ENCODE data around the gene PTPN2. TPM values are rescaled to one million over a fixed set of nuclear protein-coding genes. Genes with fewer than 3 reads are reported as not detected.
"Not testable (repeated sequence)": the region's sequence is repeated elsewhere in the genome, so short reads cannot be mapped to it uniquely, and the experiment has no call there.

The PTPN2 gene
- total RNA-seq, 2 experiments from 2014 or later = 60.6 to 72.9 TPM

- CTCF ChIA-PET = interaction anchor here (0.6 to 1.3 kb wide), 5 partner anchors 10 to 974 kb away, joined by 3 read pairs; no protein-coding TSS in a partner anchor
- H3K36me3 Mint-ChIP-seq (ENCODE audit: low read depth) = peaks cover 2% of the 10 kb centered on the region
- peaks cover 4% of the 10 kb centered on the region for H3K4me1 Mint-ChIP-seq
- ATAC-seq (peak; percentile 90), DNase-seq (peak; percentile 71)
- no peak overlapping the region for H3K27ac Mint-ChIP-seq
- H3K4me3 Mint-ChIP-seq = no peak overlapping the region
- H3K9me3 Mint-ChIP-seq (ENCODE audit: low read depth) = peaks cover 12% of the 10 kb centered on the region
- peaks cover 5% of the 10 kb centered on the region for H3K27me3 Mint-ChIP-seq
- intact Hi-C loops (cut with DNase I, micrococcal nuclease) = no loop called here
- POLR2A ChIA-PET = interaction anchor here (1.0 kb wide), 1 partner anchor 10 kb away, joined by 3 read pairs; no protein-coding TSS in a partner anchor
Measured at GRCh38 chr18:12911025-12911928, 27.2 kb upstream of the PTPN2 start.

GRCh38 chr18:12908706-12909105, 24.7 kb upstream of the PTPN2 start:
- Mint-ChIP-seq H3K9me3 (ENCODE audit: low read depth) (peaks cover 10% of the 10 kb centered on the region), H3K27me3 (peaks cover 5% of the 10 kb centered on the region), H3K4me3 (no peak overlapping the region), H3K36me3 (ENCODE audit: low read depth) (peaks cover 2% of the 10 kb centered on the region), H3K4me1 (peaks cover 9% of the 10 kb centered on the region), H3K27ac (no peak overlapping the region)
- ChIA-PET POLR2A (no interaction called here), CTCF (no interaction called here)
- intact Hi-C loops (cut with DNase I, micrococcal nuclease) = no loop called here
- ATAC-seq (no peak), DNase-seq (no peak)

- no peak overlapping the region for H3K4me3 Mint-ChIP-seq
- ATAC-seq (no peak), DNase-seq (no peak)
- H3K27ac Mint-ChIP-seq = no peak overlapping the region
- peaks cover 9% of the 10 kb centered on the region for H3K4me1 Mint-ChIP-seq
- no peaks in the 10 kb centered on the region for H3K36me3 Mint-ChIP-seq (ENCODE audit: low read depth)
- intact Hi-C loops (cut with DNase I, micrococcal nuclease) = no loop called here
- CTCF ChIA-PET = interaction anchor here (0.9 to 1.3 kb wide), 5 partner anchors 9 to 27 kb away, joined by 3 to 5 read pairs (median 4); no protein-coding TSS in a partner anchor
- POLR2A ChIA-PET = no interaction called here
- peaks cover 5% of the 10 kb centered on the region for H3K27me3 Mint-ChIP-seq
- H3K9me3 Mint-ChIP-seq (ENCODE audit: low read depth) = no peaks in the 10 kb centered on the region
Measured at GRCh38 chr18:12907258-12907925, 23.4 kb upstream of the PTPN2 start.

- Mint-ChIP-seq H3K4me3 (no peak overlapping the region), H3K27me3 (peaks cover 5% of the 10 kb centered on the region), H3K36me3 (ENCODE audit: low read depth) (no peaks in the 10 kb centered on the region), H3K9me3 (ENCODE audit: low read depth) (no peaks in the 10 kb centered on the region), H3K4me1 (peaks cover 9% of the 10 kb centered on the region), H3K27ac (no peak overlapping the region)
- ChIA-PET POLR2A (no interaction called here), CTCF (interaction anchor here (1.0 kb wide), 1 partner anchor 20 kb away, joined by 4 read pairs; no protein-coding TSS in a partner anchor)
- intact Hi-C loops (cut with DNase I, micrococcal nuclease) = no loop called here
- DNase-seq = no peak
- ATAC-seq = no peak
Measured at GRCh38 chr18:12906773-12907172, 22.7 kb upstream of the PTPN2 start.

GRCh38 chr18:12906119-12906518, 22.1 kb upstream of the PTPN2 start:
- Mint-ChIP-seq H3K27ac (no peak overlapping the region), H3K4me1 (peaks cover 7% of the 10 kb centered on the region), H3K4me3 (no peak overlapping the region), H3K36me3 (ENCODE audit: low read depth) (no peaks in the 10 kb centered on the region), H3K9me3 (ENCODE audit: low read depth) (no peaks in the 10 kb centered on the region), H3K27me3 (peaks cover 5% of the 10 kb centered on the region)
- ATAC-seq = no peak
- intact Hi-C loops (cut with DNase I, micrococcal nuclease) = no loop called here
- POLR2A ChIA-PET = no interaction called here
- CTCF ChIA-PET = interaction anchor here (1.0 kb wide), 1 partner anchor 11 kb away, joined by 3 read pairs; no protein-coding TSS in a partner anchor
- DNase-seq = no peak

- peak; percentile 55 for ATAC-seq
- peak overlapping the region; percentile 8 for H3K4me3 Mint-ChIP-seq
- intact Hi-C loops (cut with DNase I, micrococcal nuclease) = no loop called here
- POLR2A ChIA-PET = no interaction called here
- DNase-seq = peak; percentile 70
- H3K9me3 Mint-ChIP-seq (ENCODE audit: low read depth) = no peaks in the 10 kb centered on the region
- CTCF ChIA-PET = interaction anchor here (1.6 to 1.8 kb wide), 3 partner anchors 13 to 17 kb away, joined by 4 to 10 read pairs (median 6); no protein-coding TSS in a partner anchor
- H3K27me3 Mint-ChIP-seq = peaks cover 5% of the 10 kb centered on the region
- peak overlapping the region; percentile 20 for H3K27ac Mint-ChIP-seq
- peaks cover 6% of the 10 kb centered on the region for H3K4me1 Mint-ChIP-seq
- H3K36me3 Mint-ChIP-seq (ENCODE audit: low read depth) = no peaks in the 10 kb centered on the region
Measured at GRCh38 chr18:12904012-12904516, 20.0 kb upstream of the PTPN2 start.

GRCh38 chr18:12901208-12901607, 17.2 kb upstream of the PTPN2 start:
- POLR2A ChIA-PET; H3K27ac Mint-ChIP-seq; DNase-seq; H3K27me3 Mint-ChIP-seq; ATAC-seq; intact Hi-C loops (cut with DNase I, micrococcal nuclease); H3K9me3 Mint-ChIP-seq (ENCODE audit: low read depth); H3K36me3 Mint-ChIP-seq (ENCODE audit: low read depth); H3K4me3 Mint-ChIP-seq; H3K4me1 Mint-ChIP-seq: not testable (repeated sequence)
- CTCF ChIA-PET = interaction anchor here (1.6 to 1.8 kb wide), 2 partner anchors 8 to 10 kb away, joined by 3 to 6 read pairs; no protein-coding TSS in a partner anchor

- H3K36me3 Mint-ChIP-seq (ENCODE audit: low read depth); ATAC-seq; CTCF ChIA-PET; DNase-seq; H3K9me3 Mint-ChIP-seq (ENCODE audit: low read depth); intact Hi-C loops (cut with DNase I, micrococcal nuclease); H3K4me3 Mint-ChIP-seq; POLR2A ChIA-PET: not testable (repeated sequence)
- peak overlapping the region; percentile 32 for H3K27ac Mint-ChIP-seq
- peaks cover 13% of the 10 kb centered on the region for H3K4me1 Mint-ChIP-seq
- H3K27me3 Mint-ChIP-seq = peaks cover 15% of the 10 kb centered on the region
Measured at GRCh38 chr18:12896784-12897333, 12.8 kb upstream of the PTPN2 start.

GRCh38 chr18:12895626-12896025, 11.6 kb upstream of the PTPN2 start:
- Mint-ChIP-seq H3K4me3 (no peak overlapping the region), H3K27ac (no peak overlapping the region)

GRCh38 chr18:12895014-12895413, 11.0 kb upstream of the PTPN2 start:
- POLR2A ChIA-PET = no interaction called here
- no peak overlapping the region for H3K27ac Mint-ChIP-seq
- H3K9me3 Mint-ChIP-seq (ENCODE audit: low read depth) = no peaks in the 10 kb centered on the region
- peak; percentile 23 for ATAC-seq
- intact Hi-C loops (cut with DNase I, micrococcal nuclease) = no loop called here
- no peaks in the 10 kb centered on the region for H3K36me3 Mint-ChIP-seq (ENCODE audit: low read depth)
- DNase-seq = no peak
- H3K4me1 Mint-ChIP-seq = peaks cover 13% of the 10 kb centered on the region
- no peak overlapping the region for H3K4me3 Mint-ChIP-seq
- peaks cover 15% of the 10 kb centered on the region for H3K27me3 Mint-ChIP-seq
- CTCF ChIA-PET = interaction anchor here (0.8 to 1.6 kb wide), 3 partner anchors 10 to 168 kb away, joined by 3 to 6 read pairs (median 5); no protein-coding TSS in a partner anchor

More at GRCh38 chr18:12895626-12896025, 11.6 kb upstream of the PTPN2 start:
- no peaks in the 10 kb centered on the region for H3K36me3 Mint-ChIP-seq (ENCODE audit: low read depth)
- POLR2A ChIA-PET = no interaction called here
- ATAC-seq (no peak), DNase-seq (no peak)
- CTCF ChIA-PET = interaction anchor here (0.8 to 1.6 kb wide), 3 partner anchors 10 to 169 kb away, joined by 3 to 6 read pairs (median 5); no protein-coding TSS in a partner anchor
- peaks cover 15% of the 10 kb centered on the region for H3K27me3 Mint-ChIP-seq
- peaks cover 13% of the 10 kb centered on the region for H3K4me1 Mint-ChIP-seq
- intact Hi-C loops (cut with DNase I, micrococcal nuclease) = no loop called here
- no peaks in the 10 kb centered on the region for H3K9me3 Mint-ChIP-seq (ENCODE audit: low read depth)

- no peak overlapping the region for H3K27ac Mint-ChIP-seq
- CTCF ChIA-PET = interaction anchor here (1.0 to 2.2 kb wide), 9 partner anchors 10 to 166 kb away, joined by 4 to 22 read pairs (median 9); no protein-coding TSS in a partner anchor
- intact Hi-C loops (cut with DNase I, micrococcal nuclease) = loop anchor here in 1 of 2 experiments (5.0 kb wide), 1 partner anchor 41 kb away; no protein-coding TSS in a partner anchor
- peaks cover 13% of the 10 kb centered on the region for H3K27me3 Mint-ChIP-seq
- ATAC-seq (no peak), DNase-seq (no peak)
- no peaks in the 10 kb centered on the region for H3K9me3 Mint-ChIP-seq (ENCODE audit: low read depth)
- H3K4me1 Mint-ChIP-seq = peaks cover 13% of the 10 kb centered on the region
- H3K36me3 Mint-ChIP-seq (ENCODE audit: low read depth) = no peaks in the 10 kb centered on the region
- POLR2A ChIA-PET = interaction anchor here (0.6 kb wide), 1 partner anchor 867 kb away, joined by 3 read pairs; no protein-coding TSS in a partner anchor
- H3K4me3 Mint-ChIP-seq = no peak overlapping the region
Measured at GRCh38 chr18:12891561-12891960, 7.5 kb upstream of the PTPN2 start.

Data from activated CD4-positive, alpha-beta T cell treated with anti-CD3 and anti-CD28 coated beads for 36 hours (primary cell).